Endothelial cell of umbilical vein (primary cell): ENCODE measurements around the gene TRIM10. TPM values are rescaled to one million over a fixed set of nuclear protein-coding genes. Genes with fewer than 3 reads are reported as not detected.

Source experiments
- BruUV-seq: library from RNA; stranded (reverse); fragments of 400-500 nt; replicated peaks from 2 replicates; lab custom pipeline; 2021; lab: Mats Ljungman, UMichigan
- CTCF ChIA-PET: fragments of 300-600, 350-600 bp; sonication (Branson Sonifier 250); formaldehyde crosslinking; loops from one replicate; lab custom pipeline; 2021; ENCODE audit warnings: antibody characterized with exemption, inconsistent platforms; lab: Charles Lee
- POLR2A ChIA-PET: fragments of 300-600, 350-600 bp; sonication (Branson Sonifier 250); formaldehyde crosslinking; loops from one replicate; lab custom pipeline; 2021; ENCODE audit warnings: antibody characterized with exemption, inconsistent platforms; lab: Charles Lee
- DNase-seq: peaks from one replicate; pipeline ENCODE4 v3.0.0-alpha.2; 2011; ENCODE audit warnings: low read depth, low spot score
- FAIRE-seq: peaks from 2 replicates; lab custom pipeline; 2011; peaks lifted over from hg19 to GRCh38; lab: Jason Lieb, UNC
- H2AFZ ChIP-seq: 2 replicates; pipeline ENCODE4 v1.6.0; 2012; ENCODE audit warnings: low read depth, low read length, control low read depth, inconsistent platforms
- H3K27ac ChIP-seq: 2 replicates; pipeline ENCODE4 v1.5.1; 2011; ENCODE audit warnings: low read depth, mild to moderate bottlenecking, control low read depth, low read length, moderate library complexity; ENCODE audit not compliant: insufficient read depth
- H3K27me3 ChIP-seq, 2 experiments: 2 replicates each; pipeline versions ENCODE4 v1.6.0 to v1.6.1; 2011; ENCODE audit warnings: low read length in 2 of 2, mixed read lengths in 1 of 2; ENCODE audit not compliant: control insufficient read depth in 2 of 2, insufficient read depth in 2 of 2
- H3K36me3 ChIP-seq, 2 experiments: 2 replicates in 1 of 2; 3 replicates in 1 of 2; pipeline ENCODE4 v1.5.1; 2011; ENCODE audit warnings: low read length in 2 of 2, mild to moderate bottlenecking in 1 of 2, moderate library complexity in 1 of 2; ENCODE audit not compliant: control insufficient read depth in 2 of 2, insufficient read depth in 2 of 2; ENCODE audit errors: extremely low read depth in 1 of 2
- H3K4me1 ChIP-seq: 3 replicates; pipeline ENCODE4 v1.5.1; 2011; ENCODE audit warnings: mild to moderate bottlenecking, low read length; ENCODE audit not compliant: control insufficient read depth, insufficient read depth; ENCODE audit errors: extremely low read depth
- H3K4me2 ChIP-seq: 2 replicates; pipeline ENCODE4 v1.6.1; 2011; ENCODE audit warnings: low read length, control low read depth, mixed read lengths; ENCODE audit not compliant: insufficient read depth
- H3K4me3 ChIP-seq, 3 experiments: fragments of 200-600 bp in 1 of 3; sonication (generic), shearing (Covaris generic) in 1 of 3; replicated peaks in 1 of 3; 2 replicates each; pipeline ENCODE4 v1.5.1; 2011 to 2016; ENCODE audit warnings: control low read depth in 3 of 3, low read length in 3 of 3, mild to moderate bottlenecking in 2 of 3, inconsistent platforms in 1 of 3, low read depth in 1 of 3, moderate library complexity in 1 of 3; ENCODE audit not compliant: insufficient read depth in 1 of 3
- H3K79me2 ChIP-seq: 2 replicates; pipeline ENCODE4 v1.6.0; 2012; ENCODE audit warnings: low read length, inconsistent platforms; ENCODE audit not compliant: control insufficient read depth, insufficient read depth
- H3K9ac ChIP-seq: replicated peaks from 2 replicates; pipeline ENCODE3; 2011; ENCODE audit warnings: low read length, control low read depth; ENCODE audit not compliant: insufficient read depth; ENCODE audit errors: extremely low read depth
- H3K9me1 ChIP-seq: replicated peaks from 3 replicates; pipeline ENCODE4 v1.6.0; 2011; ENCODE audit warnings: mild to moderate bottlenecking, low read length; ENCODE audit not compliant: control insufficient read depth, insufficient read depth; ENCODE audit errors: extremely low read depth
- H3K9me3 ChIP-seq: replicated peaks from 2 replicates; pipeline ENCODE4 v1.5.1; 2012; ENCODE audit warnings: low read length, inconsistent platforms; ENCODE audit not compliant: control insufficient read depth, insufficient read depth
- H4K20me1 ChIP-seq: replicated peaks from 2 replicates; pipeline ENCODE3; 2011; ENCODE audit warnings: mild to moderate bottlenecking, low read length; ENCODE audit not compliant: control insufficient read depth, insufficient read depth; ENCODE audit errors: extremely low read depth
- CTCF ChIP-seq, 2 donors: IDR thresholded peaks; 1 replicate in 1 of 2; 2 replicates in 1 of 2; pipeline ENCODE4 v1.5.1; 2011; ENCODE audit warnings: low read length in 2 of 2, mild to moderate bottlenecking in 2 of 2, moderate library complexity in 2 of 2, control low read depth in 1 of 2, inconsistent platforms in 1 of 2, low read depth in 1 of 2; ENCODE audit not compliant: insufficient read depth in 1 of 2; ENCODE audit errors: extremely low read depth in 1 of 2
- FOS ChIP-seq: IDR thresholded peaks from 2 replicates; pipeline ENCODE4 v1.6.1; 2011; ENCODE audit warnings: mild to moderate bottlenecking, low read length, moderate library complexity, borderline replicate concordance; ENCODE audit not compliant: insufficient read depth
- JUN ChIP-seq: IDR thresholded peaks from 2 replicates; pipeline ENCODE4 v1.6.1; 2011; ENCODE audit warnings: borderline replicate concordance, low read depth; ENCODE audit not compliant: insufficient read length, insufficient read depth
- POLR2AphosphoS5 ChIP-seq: IDR thresholded peaks from 2 replicates; pipeline ENCODE4 v1.6.1; 2012; ENCODE audit warnings: low read depth, mild to moderate bottlenecking, control low read depth, low read length, moderate library complexity; ENCODE audit not compliant: insufficient read depth
- dilution Hi-C: fragments of 300-500 bp; cut with MboI; formaldehyde crosslinking; loops from one replicate; pipeline ENCODE4 v1.15.0; 2019; ENCODE audit warnings: low sequenced_read_pairs; ENCODE audit not compliant: extremely low pct_ligation_motif_present
- intact Hi-C: fragments of 100-400 bp; cut with micrococcal nuclease; formaldehyde crosslinking; loops from one replicate; pipeline ENCODE4 v1.10.0; 2022
- polyA plus RNA-seq, 4 experiments: library from polyadenylated mRNA; depleted of rRNA in 3 of 4; stranded (reverse) in 3 of 4; unstranded in 1 of 4; fragments of >200 nt; gene quantifications; 2 replicates each; pipeline versions ENCODE4 v1.2.1 to v1.2.3, GENCODE V29; 2011 to 2012; ENCODE audit warnings: missing spikeins in 1 of 4
- total RNA-seq: library from RNA; stranded (reverse); gene quantifications from 2 replicates; pipeline ENCODE4 v1.2.3, GENCODE V29; 2021

TRIM10 gene
- total and polyA plus RNA-seq, 2 donors (not counting 3 experiments of a cell fraction or from before 2014, with no cell fraction given), result not detected

GRCh38 chr6:30131947-30132497, 29.0 kb downstream of the TRIM10 start:
- H4K20me1 ChIP-seq, result no peaks in the 10 kb centered on the region
- dilution Hi-C loops (no loop called here), intact Hi-C loops (loop anchor here (1.0 to 10.0 kb wide), 3 partner anchors 29 to 284 kb away; no protein-coding TSS in a partner anchor)
- ChIA-PET POLR2A (no interaction called here), CTCF (interaction anchor here (0.7 to 12.2 kb wide), 20 partner anchors 9 to 288 kb away, joined by 3 to 311 read pairs (median 5); partner anchors contain the start of gene POLR1H)
- no peak for TF ChIP-seq FOS
- TF ChIP-seq CTCF (IDR thresholded peaks at IDR 0.05; ENCODE audit: extremely low read depth in 1 of 2, insufficient read depth in 1 of 2, low read depth in 1 of 2, low read length in 2 of 2), result no peak
- no peak for TF ChIP-seq JUN
- TF ChIP-seq POLR2AphosphoS5, result no peak
- no peak overlapping the region for H3K27ac ChIP-seq
- DNase-seq (no peak), FAIRE-seq (no peak)
- no peaks in the 10 kb centered on the region for H3K79me2 ChIP-seq
- peaks cover 41 to 69% of the 10 kb centered on the region in 2 experiments for H3K27me3 ChIP-seq
- no peak overlapping the region for H2AFZ ChIP-seq
- H3K36me3 ChIP-seq, result no peaks in the 10 kb centered on the region
- H3K4me2 ChIP-seq, result no peak overlapping the region
- no peaks in the 10 kb centered on the region for H3K9me1 ChIP-seq
- no peaks in the 10 kb centered on the region for H3K4me1 ChIP-seq
- H3K9ac ChIP-seq, result no peak overlapping the region
- H3K4me3 ChIP-seq, result no peak overlapping the region
- BruUV-seq, result no TSS peak
- H3K9me3 ChIP-seq, result no peaks in the 10 kb centered on the region
